Natural killer cell (primary cell): ENCODE measurements around the gene COL5A1. TPM values are rescaled to one million over a fixed set of nuclear protein-coding genes. Genes with fewer than 3 reads are reported as not detected.
A peak's percentile ranks its signal among the peaks of the same experiment; 100 is the strongest.

Experiments
- ATAC-seq, 3 donors: fragments of 150-1000 bp in 2 of 3; fragments of 200-7000 bp in 1 of 3; cut with Tn5 transposase; 1 replicate in 1 of 3; 2 replicates in 2 of 3; pipeline ENCODE4 v1.10.0; 2021; ENCODE audit warnings: mild to moderate bottlenecking in 2 of 3, moderate library complexity in 2 of 3
- DNase-seq, 2 donors: peaks; one replicate each; pipeline versions ENCODE4 v3.0.0 to v3.0.0-alpha.2; 2013 to 2021; ENCODE audit warnings: mixed read lengths in 1 of 2
- H3K27ac ChIP-seq: one replicate; pipeline ENCODE4 v1.5.1; 2013; ENCODE audit warnings: mild to moderate bottlenecking, low read length
- H3K27me3 ChIP-seq: one replicate; pipeline ENCODE4 v1.6.1; 2013; ENCODE audit warnings: low read length; ENCODE audit not compliant: control insufficient read depth, insufficient read depth
- H3K36me3 ChIP-seq: one replicate; pipeline ENCODE4 v1.6.1; 2013; ENCODE audit warnings: low read length; ENCODE audit not compliant: control insufficient read depth, insufficient read depth
- H3K4me1 ChIP-seq: one replicate; pipeline ENCODE4 v1.6.1; 2013; ENCODE audit warnings: low read length; ENCODE audit not compliant: control insufficient read depth, insufficient read depth
- H3K4me3 ChIP-seq: one replicate; pipeline ENCODE4 v1.5.1; 2013; ENCODE audit warnings: low read length
- H3K9me3 ChIP-seq: one replicate; pipeline ENCODE4 v1.6.1; 2013; ENCODE audit warnings: low read length; ENCODE audit not compliant: control insufficient read depth, insufficient read depth
- H3K27ac Mint-ChIP-seq, 2 donors: one replicate each; pipeline ENCODE4 v1.8.0; 2022; ENCODE audit warnings: mild to moderate bottlenecking in 2 of 2, mixed read lengths in 2 of 2, moderate library complexity in 1 of 2
- H3K27me3 Mint-ChIP-seq, 2 donors: one replicate each; pipeline ENCODE4 v1.8.0; 2022; ENCODE audit warnings: low read depth in 2 of 2, mixed read lengths in 2 of 2
- H3K36me3 Mint-ChIP-seq: one replicate; pipeline ENCODE4 v1.8.0; 2022; ENCODE audit warnings: mixed read lengths
- H3K4me1 Mint-ChIP-seq, 2 donors: one replicate each; pipeline ENCODE4 v1.8.0; 2022; ENCODE audit warnings: mixed read lengths in 2 of 2
- H3K4me3 Mint-ChIP-seq: one replicate; pipeline ENCODE4 v1.8.0; 2022; ENCODE audit warnings: mild to moderate bottlenecking, moderate library complexity, mixed read lengths
- H3K9me3 Mint-ChIP-seq, 2 donors: one replicate each; pipeline ENCODE4 v1.8.0; 2022; ENCODE audit warnings: mixed read lengths in 2 of 2
- WGBS: methylation state at CpG from one replicate; pipeline ENCODE4 v1.1.7; 2013; ENCODE audit warnings: missing lambda C conversion rate; ENCODE audit not compliant: insufficient coverage; 5-methylcytosine and 5-hydroxymethylcytosine counted together
- intact Hi-C: fragments of 100-400 bp; cut with micrococcal nuclease; formaldehyde crosslinking; loops from one replicate; pipeline ENCODE4 v1.14.2; 2022
- total RNA-seq, 4 donors: library from RNA; stranded (reverse); fragments of 120-200 nt in 1 of 4; gene quantifications; one replicate each; pipeline versions ENCODE4 v1.2.3 to v1.2.4, GENCODE V29; 2013 to 2022
- TF ChIP-seq, protein P1 (sequence below): fragments of 200-600 bp; IDR thresholded peaks from one replicate; pipeline ENCODE4 v1.8.0; 2022; ENCODE audit warnings: antibody characterized with exemption

Gene COL5A1
- total RNA-seq, 3 donors from 2014 or later (not counting 1 experiment from before 2014, with no cell fraction given), result 0.11 to 0.28 (median 0.23) TPM

DNA sequence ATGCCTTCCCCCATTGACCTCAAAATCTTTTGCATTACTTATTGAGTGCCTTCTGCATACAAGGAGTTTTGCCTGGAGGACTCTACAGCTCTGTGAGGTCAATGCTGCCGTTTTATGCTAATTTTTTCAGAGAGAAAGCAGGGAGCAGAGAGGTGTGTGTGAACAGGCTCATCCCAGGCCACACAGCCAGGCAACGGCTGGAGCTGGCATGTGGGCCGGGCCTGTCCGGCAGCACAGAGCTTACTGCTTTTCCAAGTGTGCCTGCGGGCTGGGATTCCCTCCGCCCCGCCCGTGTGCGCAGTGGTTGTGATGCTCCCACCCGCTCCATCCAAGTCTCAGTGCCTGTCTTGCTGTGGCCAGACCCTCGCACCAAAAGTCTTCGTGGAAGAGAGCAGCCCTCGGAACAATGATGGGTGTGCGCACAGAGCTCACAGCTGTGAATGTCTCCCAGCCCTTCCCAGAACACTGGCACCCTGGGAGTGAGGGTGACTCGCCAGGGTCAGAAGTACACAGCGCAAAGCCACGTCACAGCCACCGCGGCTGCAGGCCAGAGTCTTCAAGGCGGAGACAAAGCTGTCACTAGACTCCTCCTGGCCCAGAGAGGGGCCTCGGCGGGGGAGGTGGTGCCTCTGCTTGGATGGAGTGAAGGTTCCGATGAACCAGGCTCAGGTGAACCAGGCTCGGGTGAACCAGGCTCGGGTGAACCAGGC lies 82.8 kb downstream of the COL5A1 start:
- H3K4me3 Mint-ChIP-seq, result no peak overlapping the region
- ATAC-seq, result no peak

DNA sequence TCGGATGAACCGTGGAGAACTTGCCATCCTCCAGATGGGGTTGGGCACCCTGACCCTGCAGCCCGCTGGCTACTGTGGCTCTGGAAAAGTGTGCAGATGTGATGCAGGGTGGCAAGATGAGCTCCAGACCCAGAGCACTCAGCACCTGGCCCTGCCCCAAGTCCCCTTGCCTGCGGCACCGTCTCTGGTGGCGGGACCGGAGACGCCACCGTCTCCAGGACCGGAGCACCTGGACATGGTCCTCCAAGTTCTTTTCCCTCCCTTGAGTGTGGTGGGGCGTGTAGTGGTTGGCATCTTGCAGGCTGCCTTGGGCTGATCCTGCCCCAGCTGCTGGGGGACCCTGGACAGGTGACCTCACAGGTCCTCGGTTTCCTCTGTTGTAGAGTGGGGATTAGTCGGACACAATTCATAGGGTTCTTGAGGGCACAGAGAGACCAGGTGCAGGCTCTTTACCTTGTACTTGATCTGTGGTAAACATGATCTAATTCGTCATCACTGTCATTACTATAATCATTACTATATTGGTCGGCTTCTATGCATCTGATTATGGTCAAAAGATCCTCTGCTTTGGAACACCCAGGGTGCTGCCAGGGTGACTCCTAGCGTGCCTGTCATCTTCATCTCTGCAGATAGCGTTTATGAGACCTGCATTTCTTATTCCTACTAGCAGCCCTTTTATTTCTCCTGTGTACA lies 83.5 kb downstream of the COL5A1 start:
- Mint-ChIP-seq H3K36me3 (no peaks in the 10 kb centered on the region), H3K4me1 (peaks cover 12 to 14% of the 10 kb centered on the region in 2 donors), H3K9me3 (peaks cover 0 to 2% of the 10 kb centered on the region in 2 donors), H3K4me3 (no peak overlapping the region), H3K27ac (no peak overlapping the region), H3K27me3 (peaks cover 9 to 11% of the 10 kb centered on the region in 2 donors)
- Histone ChIP-seq H3K4me3 (no peak overlapping the region), H3K27me3 (no peaks in the 10 kb centered on the region), H3K4me1 (peaks cover 36% of the 10 kb centered on the region), H3K36me3 (no peaks in the 10 kb centered on the region), H3K9me3 (no peaks in the 10 kb centered on the region), H3K27ac (no peak overlapping the region)
- 84% methylated on average over 16 of the region's 17 CpGs for WGBS
- TF ChIP-seq, protein P1, sequence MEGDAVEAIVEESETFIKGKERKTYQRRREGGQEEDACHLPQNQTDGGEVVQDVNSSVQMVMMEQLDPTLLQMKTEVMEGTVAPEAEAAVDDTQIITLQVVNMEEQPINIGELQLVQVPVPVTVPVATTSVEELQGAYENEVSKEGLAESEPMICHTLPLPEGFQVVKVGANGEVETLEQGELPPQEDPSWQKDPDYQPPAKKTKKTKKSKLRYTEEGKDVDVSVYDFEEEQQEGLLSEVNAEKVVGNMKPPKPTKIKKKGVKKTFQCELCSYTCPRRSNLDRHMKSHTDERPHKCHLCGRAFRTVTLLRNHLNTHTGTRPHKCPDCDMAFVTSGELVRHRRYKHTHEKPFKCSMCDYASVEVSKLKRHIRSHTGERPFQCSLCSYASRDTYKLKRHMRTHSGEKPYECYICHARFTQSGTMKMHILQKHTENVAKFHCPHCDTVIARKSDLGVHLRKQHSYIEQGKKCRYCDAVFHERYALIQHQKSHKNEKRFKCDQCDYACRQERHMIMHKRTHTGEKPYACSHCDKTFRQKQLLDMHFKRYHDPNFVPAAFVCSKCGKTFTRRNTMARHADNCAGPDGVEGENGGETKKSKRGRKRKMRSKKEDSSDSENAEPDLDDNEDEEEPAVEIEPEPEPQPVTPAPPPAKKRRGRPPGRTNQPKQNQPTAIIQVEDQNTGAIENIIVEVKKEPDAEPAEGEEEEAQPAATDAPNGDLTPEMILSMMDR, result no peak
- no peak for DNase-seq
- ATAC-seq, result no peak
- intact Hi-C loops, result no loop called here

More for the DNA sequence above, 82.8 kb downstream of the COL5A1 start:
- Mint-ChIP-seq H3K27me3 (peaks cover 9 to 11% of the 10 kb centered on the region in 2 donors), H3K27ac (no peak overlapping the region), H3K36me3 (no peaks in the 10 kb centered on the region), H3K9me3 (peaks cover 0 to 2% of the 10 kb centered on the region in 2 donors), H3K4me1 (peaks cover 12 to 14% of the 10 kb centered on the region in 2 donors)
- TF ChIP-seq, protein P1, result no peak
- no peak for DNase-seq
- intact Hi-C loops, result no loop called here
- 88% methylated on average over 25 of the region's 25 CpGs for WGBS
- Histone ChIP-seq H3K4me3 (no peak overlapping the region), H3K4me1 (peaks cover 36% of the 10 kb centered on the region), H3K36me3 (no peaks in the 10 kb centered on the region), H3K9me3 (no peaks in the 10 kb centered on the region), H3K27ac (no peak overlapping the region), H3K27me3 (no peaks in the 10 kb centered on the region)

GRCh38 chr9:134725605-134725940 lies 84.0 kb downstream of the COL5A1 start:
- no peaks in the 10 kb centered on the region for H3K9me3 ChIP-seq
- ATAC-seq (peak in 1 of 3 donors; percentile 69), DNase-seq (no peak)
- intact Hi-C loops, result no loop called here
- peaks cover 9 to 11% of the 10 kb centered on the region in 2 donors for H3K27me3 Mint-ChIP-seq
- WGBS, result 0% methylated on average over 1 of the region's 4 CpGs
- H3K4me3 Mint-ChIP-seq, result no peak overlapping the region
- no peaks in the 10 kb centered on the region for H3K36me3 Mint-ChIP-seq
- peaks cover 12 to 14% of the 10 kb centered on the region in 2 donors for H3K4me1 Mint-ChIP-seq
- H3K27ac ChIP-seq, result no peak overlapping the region
- H3K9me3 Mint-ChIP-seq, result peaks cover 0 to 2% of the 10 kb centered on the region in 2 donors
- peaks cover 36% of the 10 kb centered on the region for H3K4me1 ChIP-seq
- no peaks in the 10 kb centered on the region for H3K36me3 ChIP-seq
- TF ChIP-seq, protein P1, result no peak
- H3K4me3 ChIP-seq, result no peak overlapping the region
- H3K27me3 ChIP-seq, result no peaks in the 10 kb centered on the region
- H3K27ac Mint-ChIP-seq, result no peak overlapping the region
